ENCODE measurements around the gene CYP1B1. TPM values are rescaled to one million over a fixed set of nuclear protein-coding genes. Genes with fewer than 3 reads are reported as not detected.
"Not testable (repeated sequence)": the region's sequence is repeated elsewhere in the genome, so short reads cannot be mapped to it uniquely, and the experiment has no call there.

The CYP1B1 gene
- total RNA-seq, 1 donor from 2014 or later = 17.1 TPM

- intact Hi-C loops (cut with DNase I) = no loop called here
- DNase-seq (no peak), ATAC-seq (ENCODE audit: poor library complexity) (no peak)
These were observed 28.6 kb upstream of the CYP1B1 start for GRCh38 chr2:38104598-38104997.

DNA sequence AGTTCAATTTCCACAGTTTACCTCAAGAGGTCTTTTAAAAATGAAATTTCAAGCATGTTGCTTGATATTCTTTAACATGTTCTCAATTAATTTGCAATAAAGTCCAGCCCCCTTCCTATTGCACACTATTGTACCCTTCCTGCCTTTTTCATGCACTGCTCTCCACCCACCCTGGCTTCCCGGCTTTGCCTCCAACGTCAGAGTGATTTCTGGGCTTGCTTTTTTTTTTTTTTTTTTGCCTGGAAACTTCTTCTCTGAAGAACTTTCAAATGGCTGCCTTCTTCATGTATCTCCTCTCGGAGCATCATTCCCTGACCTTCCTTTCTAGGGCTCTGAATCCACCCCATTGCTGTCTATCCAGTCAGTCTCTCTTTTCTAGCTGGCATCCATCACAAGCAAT is 24.4 kb upstream of the CYP1B1 start:
- ATAC-seq (ENCODE audit: poor library complexity) = no peak

DNA sequence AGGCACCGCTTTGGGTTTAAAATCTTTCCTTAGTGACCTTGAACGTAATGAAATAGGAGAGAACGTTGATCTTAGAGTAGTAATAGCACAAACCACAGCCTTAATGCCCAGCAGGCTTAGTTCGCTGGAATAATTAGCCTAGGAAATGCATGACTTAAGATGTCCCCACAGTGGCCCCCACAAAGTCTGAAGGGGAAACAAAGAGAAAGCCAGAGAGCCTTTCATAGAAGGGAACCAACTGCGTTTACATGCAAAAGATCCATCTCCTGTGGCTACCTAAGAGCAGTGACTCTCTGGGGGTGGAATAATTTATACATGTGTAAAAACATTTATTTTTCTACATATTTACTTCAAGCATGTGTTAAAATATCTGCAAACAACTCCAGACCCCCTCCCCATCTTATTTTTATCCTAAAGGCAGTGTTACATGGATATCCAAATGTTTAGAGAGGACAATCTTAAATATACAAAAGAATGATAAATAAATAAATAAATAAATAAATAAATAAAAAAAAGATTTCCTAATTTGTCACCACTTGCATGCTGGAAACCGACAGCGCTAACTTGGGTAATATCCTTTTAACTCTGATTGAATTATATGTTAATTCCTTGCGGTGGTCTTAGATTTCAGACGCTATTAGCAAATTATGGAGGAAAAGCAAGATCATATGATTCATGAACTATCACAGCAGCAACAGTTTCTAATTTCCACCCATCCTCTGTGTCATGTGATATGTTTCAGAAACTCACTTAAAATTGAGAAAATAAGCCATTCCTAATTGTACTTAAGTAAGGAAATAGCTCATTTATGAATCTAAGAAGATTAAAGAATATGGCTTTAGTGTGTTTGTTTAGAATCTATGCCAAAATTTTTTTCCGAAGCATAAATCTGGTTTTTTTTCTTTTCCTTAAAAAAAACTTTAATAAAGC is 23.4 kb upstream of the CYP1B1 start:
- ATAC-seq (ENCODE audit: poor library complexity) (no peak), DNase-seq (no peak)
- intact Hi-C loops (cut with DNase I) = no loop called here

More for the DNA sequence above, 24.4 kb upstream of the CYP1B1 start:
- DNase-seq = no peak
- intact Hi-C loops (cut with DNase I) = no loop called here

- intact Hi-C loops (cut with DNase I) = no loop called here
- DNase-seq (no peak), ATAC-seq (ENCODE audit: poor library complexity) (peak; percentile 57)
These were observed 22.6 kb upstream of the CYP1B1 start for GRCh38 chr2:38098421-38099098.

DNA sequence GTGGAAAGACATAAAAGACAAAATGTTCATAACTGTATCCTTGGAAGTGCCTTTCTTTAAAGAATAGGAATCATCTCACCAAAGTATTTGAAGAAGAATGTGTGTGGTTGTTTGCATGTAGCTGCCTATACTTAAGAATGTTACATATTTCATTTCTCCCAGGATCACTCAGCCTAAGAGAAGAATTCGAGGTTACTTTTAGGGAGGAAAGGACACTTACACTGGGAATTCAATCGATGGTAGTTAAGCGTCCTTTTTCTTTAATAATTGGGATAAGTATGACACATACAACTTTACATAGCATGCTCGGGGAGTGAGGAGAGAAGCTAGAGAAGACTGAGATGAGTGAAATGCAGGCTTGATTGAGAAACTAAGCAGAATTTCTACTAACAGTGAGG is 22.0 kb upstream of the CYP1B1 start:
- ATAC-seq (ENCODE audit: poor library complexity) = no peak
- intact Hi-C loops (cut with DNase I) = no loop called here

GRCh38 chr2:38097258-38097987 is 21.5 kb upstream of the CYP1B1 start:
- DNase-seq (no peak), ATAC-seq (ENCODE audit: poor library complexity) (no peak)
- intact Hi-C loops (cut with DNase I) = no loop called here

More for the DNA sequence above, 22.0 kb upstream of the CYP1B1 start:
- no peak for DNase-seq

DNA sequence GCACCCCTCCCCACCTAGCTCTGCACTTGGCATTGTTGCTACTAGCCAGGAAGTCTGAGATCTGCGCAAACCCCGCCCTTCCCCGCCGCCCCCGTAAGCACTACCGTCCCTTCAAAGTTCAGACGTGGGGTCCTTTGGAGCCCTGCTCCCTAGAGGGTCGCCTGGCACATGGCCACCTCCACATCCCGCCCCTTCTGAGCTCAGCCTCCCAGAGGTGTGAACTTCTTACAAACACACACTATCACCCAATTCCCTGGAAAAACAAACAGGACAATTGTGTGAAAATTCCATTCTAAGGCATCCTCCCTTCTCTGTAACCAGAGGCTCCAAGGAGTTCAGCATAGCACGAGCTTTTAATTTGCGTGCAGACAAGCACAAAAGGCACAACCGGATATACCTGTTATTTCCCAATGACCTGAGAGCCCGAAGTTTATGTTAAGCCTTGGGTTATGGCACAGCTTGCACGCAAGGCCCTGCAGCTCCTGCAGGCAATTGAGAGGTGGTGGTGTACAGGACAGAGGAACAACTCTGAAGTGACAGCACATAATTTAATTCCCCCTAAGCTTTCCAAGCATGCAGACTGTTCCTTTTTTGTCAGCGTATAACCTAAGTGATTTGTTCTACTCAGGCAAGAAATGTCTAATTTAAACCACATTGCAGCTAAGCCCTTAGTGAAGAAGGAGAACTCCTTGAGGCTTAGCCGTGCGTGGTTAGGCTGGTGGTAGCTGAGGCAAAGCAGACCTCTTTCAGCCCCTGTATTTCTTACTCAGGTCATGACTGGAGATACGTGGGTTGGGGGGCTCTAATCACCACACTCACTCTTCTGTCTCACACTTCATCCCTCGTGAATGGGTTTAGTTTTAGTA is 20.3 kb upstream of the CYP1B1 start:
- intact Hi-C loops (cut with DNase I) = no loop called here
- peak; percentile 75 for DNase-seq
- no peak for ATAC-seq (ENCODE audit: poor library complexity)

DNA sequence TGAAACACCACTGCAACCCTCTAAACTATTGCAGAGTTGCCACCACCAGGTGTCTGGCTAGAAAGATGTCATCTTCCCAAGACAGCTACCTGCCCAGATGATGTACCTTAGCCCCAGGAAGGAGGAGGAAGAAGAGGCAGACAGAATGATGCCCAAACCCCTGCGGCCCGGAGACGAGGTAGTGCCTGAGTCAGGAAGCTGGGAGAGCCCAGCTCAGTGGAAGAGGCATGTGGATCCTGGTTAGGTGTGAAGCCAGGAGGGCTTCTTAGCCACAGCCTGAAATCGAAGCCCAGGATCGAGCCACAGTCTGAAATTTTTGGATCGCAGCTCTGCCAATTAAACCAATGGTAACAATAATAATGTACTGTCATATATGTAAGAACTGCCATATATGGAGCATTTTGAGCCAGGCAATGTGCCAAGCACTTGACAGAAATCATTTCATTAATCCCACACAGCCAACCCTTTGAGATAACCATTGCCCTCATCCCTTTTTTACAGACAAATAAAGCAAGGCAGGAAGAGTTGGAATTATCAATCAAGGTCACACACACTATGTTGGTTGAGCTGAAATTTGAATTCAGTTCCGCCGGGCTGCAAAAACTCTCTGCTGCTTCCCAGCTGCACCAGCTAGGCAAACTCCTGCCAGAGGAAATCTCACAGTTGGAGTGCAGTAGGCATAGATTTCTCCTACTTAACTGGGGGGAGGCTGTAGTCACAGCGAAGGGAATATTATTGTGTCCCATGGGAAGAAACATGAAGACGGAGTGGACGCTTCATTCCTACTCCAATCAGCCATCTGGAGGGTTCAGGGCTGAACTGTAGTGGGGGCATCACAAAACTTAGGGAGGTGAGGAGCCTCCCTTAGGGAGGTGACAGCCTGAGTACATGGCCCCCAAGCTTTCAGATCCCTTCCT is 19.4 kb upstream of the CYP1B1 start:
- intact Hi-C loops (cut with DNase I) = no loop called here
- DNase-seq = no peak
- ATAC-seq (ENCODE audit: poor library complexity) = no peak

DNA sequence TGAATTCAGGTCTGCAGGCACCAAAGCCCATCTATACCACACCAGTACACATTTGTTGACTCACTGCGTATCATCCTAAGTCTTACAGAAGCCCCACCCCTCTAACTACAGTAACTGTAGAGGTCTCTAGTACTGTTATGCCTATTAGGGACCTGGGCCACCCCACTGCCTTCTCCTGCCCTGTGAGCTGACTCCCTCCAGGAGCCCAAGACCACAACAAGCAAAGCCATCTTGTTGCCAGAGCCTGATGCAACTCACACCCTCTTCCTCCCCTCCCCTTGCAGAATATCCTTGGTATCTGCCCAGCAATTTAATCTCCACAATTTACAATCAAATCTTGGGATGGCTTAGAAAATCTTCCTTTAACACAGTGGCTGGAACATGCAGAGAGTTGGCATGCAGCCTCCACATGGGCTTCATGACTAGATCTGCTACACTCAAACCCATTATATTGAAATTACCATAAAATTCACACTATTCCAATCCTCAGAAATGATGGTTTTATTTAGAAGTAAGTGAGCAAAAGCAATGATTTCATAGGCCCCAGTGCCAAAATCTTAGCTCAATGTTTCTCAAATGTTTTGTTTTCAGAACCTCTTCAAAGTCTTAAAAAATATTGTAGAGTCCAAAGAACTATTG is 17.7 kb upstream of the CYP1B1 start:
- ATAC-seq (ENCODE audit: poor library complexity) (peak; percentile 45), DNase-seq (no peak)
- intact Hi-C loops (cut with DNase I) = no loop called here

DNA sequence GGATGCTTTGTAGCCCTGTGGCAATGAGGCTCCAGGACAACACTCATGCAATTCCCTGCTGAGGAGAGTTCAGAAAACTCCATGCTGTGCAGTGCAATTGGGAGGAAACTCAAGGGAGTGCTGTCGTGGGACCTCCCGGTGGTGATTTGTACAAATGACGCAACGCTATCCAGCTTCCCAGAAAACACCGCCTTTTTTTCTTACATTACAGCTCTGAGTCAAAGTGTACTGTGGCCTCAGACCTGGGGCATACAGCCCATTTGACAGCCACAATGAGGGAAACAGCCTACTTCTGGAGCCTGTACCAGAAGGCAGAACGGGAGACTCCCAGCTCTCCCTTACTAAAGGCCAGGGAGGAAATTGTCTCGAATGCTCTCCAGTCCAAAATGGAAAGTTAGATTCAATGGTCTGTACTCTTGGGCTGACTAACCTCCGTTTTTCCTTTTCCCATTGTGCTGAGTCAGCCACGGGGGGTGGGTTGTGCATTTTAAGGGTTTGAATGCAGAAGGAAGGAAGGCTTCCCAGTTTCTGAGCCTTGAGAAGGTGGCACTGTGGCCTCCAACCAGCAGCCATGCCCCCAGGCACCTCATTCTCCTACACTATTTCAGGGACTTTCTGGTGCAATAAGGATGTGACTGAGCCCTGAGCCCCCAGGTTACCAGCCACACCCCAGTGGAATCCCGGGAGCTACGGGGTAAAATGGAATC is 16.4 kb upstream of the CYP1B1 start:
- ATAC-seq (ENCODE audit: poor library complexity) (peak; percentile 88), DNase-seq (peak; percentile 70)
- intact Hi-C loops (cut with DNase I) = no loop called here

- no peak for DNase-seq
- intact Hi-C loops (cut with DNase I) = no loop called here
- peak; percentile 18 for ATAC-seq (ENCODE audit: poor library complexity)
These were observed 15.8 kb upstream of the CYP1B1 start for GRCh38 chr2:38091760-38092159.

DNA sequence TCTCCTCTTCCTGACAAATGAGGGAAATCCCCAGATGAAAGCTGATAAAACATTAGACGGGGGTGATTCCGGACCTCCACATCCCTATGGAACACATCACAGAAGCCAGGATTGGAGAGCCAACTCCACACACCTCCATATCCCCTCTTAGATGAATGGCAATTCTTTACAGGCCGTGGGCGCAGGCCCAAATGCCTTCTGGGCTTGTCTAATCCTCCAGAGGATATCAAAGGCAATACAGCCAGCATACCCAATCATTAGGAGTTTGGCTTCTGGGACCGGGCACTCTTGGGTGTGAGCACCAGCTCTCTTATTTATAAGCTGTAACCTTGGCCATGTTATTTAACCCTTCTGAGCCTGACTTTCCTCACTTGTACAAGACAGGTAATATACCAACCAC is 15.0 kb upstream of the CYP1B1 start:
- no peak for ATAC-seq (ENCODE audit: poor library complexity)
- no peak for DNase-seq
- intact Hi-C loops (cut with DNase I) = no loop called here

DNA sequence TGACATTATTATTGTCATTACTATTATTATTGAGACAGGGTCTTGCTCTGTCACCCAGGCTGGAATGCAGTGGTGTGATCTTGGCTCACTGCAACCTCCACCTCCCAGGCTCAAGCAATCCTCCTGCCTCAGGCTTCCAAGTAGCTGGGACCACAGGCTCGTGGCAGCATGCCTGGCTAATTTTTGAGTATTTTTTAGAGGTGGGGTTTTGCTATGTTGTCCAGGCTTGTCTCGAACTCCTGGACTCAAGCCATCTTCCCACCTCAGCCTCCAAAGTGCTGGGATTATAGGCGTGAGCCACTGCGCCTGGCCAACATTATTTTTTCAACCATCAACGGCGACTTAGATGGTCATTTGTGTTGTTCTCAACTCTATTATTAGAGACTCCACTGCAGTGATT is 14.3 kb upstream of the CYP1B1 start:
- intact Hi-C loops (cut with DNase I); DNase-seq; ATAC-seq (ENCODE audit: poor library complexity): not testable (repeated sequence)

GRCh38 chr2:38085998-38086698 is 10.2 kb upstream of the CYP1B1 start:
- intact Hi-C loops (cut with DNase I); DNase-seq; ATAC-seq (ENCODE audit: poor library complexity): not testable (repeated sequence)

DNA sequence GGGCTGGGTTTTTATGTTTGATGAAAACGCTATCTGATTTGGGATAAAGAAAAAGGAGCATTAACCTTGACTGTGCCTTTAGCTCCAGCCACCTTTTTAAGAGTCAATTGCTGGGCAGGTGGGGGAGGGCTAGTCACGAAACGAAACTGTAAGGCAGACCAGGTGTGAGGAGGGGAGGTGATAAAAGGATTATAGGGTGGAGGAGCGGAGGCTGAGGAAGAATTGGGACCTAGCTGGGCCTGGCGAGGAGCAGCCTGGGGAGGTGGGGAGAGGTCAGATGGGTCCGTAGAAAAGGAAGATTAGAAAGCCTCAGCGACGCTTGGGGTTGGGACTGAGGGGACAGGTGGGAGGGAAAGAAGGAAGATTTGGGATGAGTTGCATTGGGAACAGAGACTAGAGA is 8.6 kb upstream of the CYP1B1 start:
- DNase-seq; ATAC-seq (ENCODE audit: poor library complexity); intact Hi-C loops (cut with DNase I): not testable (repeated sequence)

- intact Hi-C loops (cut with DNase I); DNase-seq; ATAC-seq (ENCODE audit: poor library complexity): not testable (repeated sequence)
These were observed 6.8 kb upstream of the CYP1B1 start for GRCh38 chr2:38082727-38083126.

Measured in Right ventricle myocardium superior (tissue), 1 donor.